Spinal cord (tissue), 10 donors: ENCODE results near the gene HIF3A. TPM values are rescaled to one million over a fixed set of nuclear protein-coding genes. Genes with fewer than 3 reads are reported as not detected.

Source experiments
- DNase-seq, 6 donors: peaks; one replicate each; pipeline versions ENCODE4 v3.0.0 to v3.0.0-alpha.2; 2013 to 2015; ENCODE audit warnings: low spot score in 6 of 6, low read depth in 4 of 6
- H3K27ac ChIP-seq: one replicate; pipeline ENCODE4 v1.5.1; 2013; ENCODE audit warnings: low read depth, low read length, control low read depth
- H3K27me3 ChIP-seq: one replicate; pipeline ENCODE4 v1.6.1; 2013; ENCODE audit warnings: low read length; ENCODE audit not compliant: control insufficient read depth, insufficient read depth
- H3K36me3 ChIP-seq: one replicate; pipeline ENCODE4 v1.6.1; 2013; ENCODE audit warnings: low read length; ENCODE audit not compliant: control insufficient read depth, insufficient read depth
- H3K4me1 ChIP-seq: one replicate; pipeline ENCODE4 v1.6.1; 2013; ENCODE audit warnings: low read length; ENCODE audit not compliant: control insufficient read depth, insufficient read depth
- H3K4me3 ChIP-seq: one replicate; pipeline ENCODE4 v1.5.1; 2013; ENCODE audit warnings: low read depth, low read length, control low read depth
- H3K9me3 ChIP-seq: one replicate; pipeline ENCODE4 v1.6.1; 2013; ENCODE audit warnings: low read length; ENCODE audit not compliant: control insufficient read depth, insufficient read depth
- WGBS: methylation state at CpG from one replicate; pipeline ENCODE4 v1.1.5; 2013; ENCODE audit warnings: missing lambda C conversion rate; ENCODE audit not compliant: insufficient coverage; 5-methylcytosine and 5-hydroxymethylcytosine counted together
- polyA plus RNA-seq, 2 donors: library from polyadenylated mRNA; unstranded; fragments of 120-200 nt; gene quantifications; one replicate each; pipeline ENCODE4 v1.2.1, GENCODE V29; 2013; ENCODE audit not compliant: insufficient read length in 2 of 2
- total RNA-seq, 2 donors: library from RNA; depleted of rRNA in 1 of 2; stranded (reverse); fragments of 120-200 nt in 1 of 2; fragments of >200 nt in 1 of 2; gene quantifications; one replicate each; pipeline versions ENCODE4 v1.2.3 to v1.2.4, GENCODE V29; 2013 to 2014
- donor health status: healthy.

HIF3A gene
- total and polyA plus RNA-seq, 4 donors, result 16.9 to 93.8 (median 42.6) TPM

DNA sequence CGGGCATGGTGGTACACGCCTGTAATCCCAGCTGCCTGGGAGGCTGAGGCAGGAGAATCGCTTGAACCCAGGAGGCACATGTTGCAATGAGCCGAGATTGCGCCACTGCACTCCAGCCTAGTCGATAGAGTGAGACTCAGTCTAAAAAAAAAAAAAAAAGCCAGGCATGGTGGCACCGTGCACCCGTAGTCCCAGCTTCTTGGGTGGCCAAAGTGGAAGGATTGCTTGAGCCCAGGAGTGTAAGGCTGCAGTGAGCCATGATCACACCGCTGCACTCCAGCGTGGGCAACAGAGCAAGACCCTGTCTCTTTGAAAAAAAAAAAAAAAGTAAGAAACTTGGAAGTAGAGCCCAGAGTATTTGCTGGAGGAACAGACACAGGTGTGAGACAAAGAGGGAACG is 88.8 kb downstream of the HIF3A start:
- DNase-seq, result no peak
- H3K27me3 ChIP-seq, result no peaks in the 10 kb centered on the region
- no peak overlapping the region for H3K4me3 ChIP-seq
- peaks cover 4% of the 10 kb centered on the region for H3K4me1 ChIP-seq
- 94% methylated on average over 11 of the region's 11 CpGs for WGBS
- H3K27ac ChIP-seq, result no peak overlapping the region
- peaks cover 89% of the 10 kb centered on the region for H3K36me3 ChIP-seq
- H3K9me3 ChIP-seq, result no peaks in the 10 kb centered on the region

DNA sequence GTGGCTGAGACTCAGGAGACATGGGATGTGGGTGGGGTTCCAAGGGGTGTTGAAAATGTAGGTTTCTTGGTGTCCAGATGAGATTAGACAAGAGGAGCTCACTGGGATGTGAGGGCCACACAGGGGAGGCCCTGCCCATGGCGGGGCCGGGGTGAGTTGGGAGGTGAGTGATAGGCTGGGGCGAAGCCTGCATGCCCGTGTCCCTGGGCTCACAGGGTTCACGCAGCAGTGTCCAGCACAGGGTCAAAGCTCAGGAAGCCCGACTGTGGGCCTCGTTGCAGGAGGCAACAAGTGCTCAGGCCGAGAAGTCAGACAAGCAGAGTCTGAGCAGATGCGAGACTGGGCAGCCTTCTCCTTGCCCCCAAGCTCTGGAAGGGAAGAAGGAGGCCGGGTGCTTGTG is 89.3 kb downstream of the HIF3A start:
- Histone ChIP-seq H3K27me3 (no peaks in the 10 kb centered on the region), H3K4me3 (no peak overlapping the region), H3K4me1 (peaks cover 5% of the 10 kb centered on the region), H3K36me3 (peaks cover 94% of the 10 kb centered on the region), H3K9me3 (no peaks in the 10 kb centered on the region), H3K27ac (no peak overlapping the region)
- WGBS, result 95% methylated on average over 10 of the region's 10 CpGs
- no peak for DNase-seq

DNA sequence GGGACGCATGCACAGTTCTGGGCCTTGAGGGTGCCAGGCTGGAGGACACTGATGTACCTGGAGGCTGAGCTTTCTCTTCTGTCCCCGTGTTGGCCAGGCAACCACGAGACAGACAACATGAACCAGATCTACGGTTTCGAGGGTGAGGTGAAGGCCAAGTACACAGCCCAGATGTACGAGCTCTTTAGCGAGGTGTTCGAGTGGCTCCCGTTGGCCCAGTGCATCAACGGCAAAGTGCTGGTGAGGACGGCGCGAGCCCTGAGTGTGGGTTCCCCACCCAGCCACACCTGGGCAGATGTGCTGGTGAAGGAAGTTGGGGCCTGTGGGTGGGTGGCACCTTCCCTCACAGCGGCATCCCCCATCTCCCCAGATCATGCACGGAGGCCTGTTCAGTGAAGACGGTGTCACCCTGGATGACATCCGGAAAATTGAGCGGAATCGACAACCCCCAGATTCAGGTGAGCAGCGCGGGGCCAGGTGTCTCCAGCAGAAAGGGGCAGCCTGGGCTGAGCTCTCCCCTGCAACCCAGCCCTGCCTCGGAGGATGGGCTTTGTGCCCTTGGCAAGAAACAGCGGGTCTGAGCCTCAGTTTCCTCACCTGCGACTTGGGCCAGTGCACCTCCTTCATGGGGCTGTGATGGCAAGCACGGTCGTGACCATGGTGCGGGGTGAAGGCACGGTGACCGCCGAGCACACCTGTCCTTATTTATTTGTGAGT is 90.3 kb downstream of the HIF3A start:
- no peak for DNase-seq
- H3K36me3 ChIP-seq, result peaks cover 94% of the 10 kb centered on the region
- WGBS, result 94% methylated on average over 29 of the region's 30 CpGs
- H3K4me3 ChIP-seq, result no peak overlapping the region
- no peaks in the 10 kb centered on the region for H3K27me3 ChIP-seq
- H3K27ac ChIP-seq, result no peak overlapping the region
- H3K9me3 ChIP-seq, result no peaks in the 10 kb centered on the region
- peaks cover 11% of the 10 kb centered on the region for H3K4me1 ChIP-seq

DNA sequence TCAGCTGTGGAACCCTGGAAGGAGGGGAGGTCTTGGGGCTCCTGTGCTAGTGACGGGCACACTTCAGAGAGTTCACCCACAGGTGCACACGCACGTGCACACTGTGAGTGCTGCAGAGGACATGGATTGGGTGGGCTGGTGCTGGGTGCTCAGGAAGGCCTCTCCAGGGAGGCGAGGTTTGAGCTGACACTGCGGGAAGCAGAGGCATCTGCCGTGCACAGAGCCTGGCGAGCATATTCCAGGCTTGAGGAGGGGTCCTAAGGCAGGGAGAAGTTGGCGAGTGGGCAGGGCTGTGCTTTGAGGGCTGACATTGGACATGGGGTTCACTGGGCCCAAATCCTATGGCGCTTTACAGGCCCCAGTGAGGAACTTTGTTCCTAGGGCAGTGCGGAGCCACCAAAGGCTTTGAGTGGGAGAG is 90.9 kb downstream of the HIF3A start:
- 98% methylated on average over 10 of the region's 10 CpGs for WGBS
- Histone ChIP-seq H3K4me3 (no peak overlapping the region), H3K36me3 (peaks cover 96% of the 10 kb centered on the region), H3K4me1 (peaks cover 16% of the 10 kb centered on the region), H3K9me3 (no peaks in the 10 kb centered on the region), H3K27me3 (no peaks in the 10 kb centered on the region), H3K27ac (no peak overlapping the region)
- no peak for DNase-seq

DNA sequence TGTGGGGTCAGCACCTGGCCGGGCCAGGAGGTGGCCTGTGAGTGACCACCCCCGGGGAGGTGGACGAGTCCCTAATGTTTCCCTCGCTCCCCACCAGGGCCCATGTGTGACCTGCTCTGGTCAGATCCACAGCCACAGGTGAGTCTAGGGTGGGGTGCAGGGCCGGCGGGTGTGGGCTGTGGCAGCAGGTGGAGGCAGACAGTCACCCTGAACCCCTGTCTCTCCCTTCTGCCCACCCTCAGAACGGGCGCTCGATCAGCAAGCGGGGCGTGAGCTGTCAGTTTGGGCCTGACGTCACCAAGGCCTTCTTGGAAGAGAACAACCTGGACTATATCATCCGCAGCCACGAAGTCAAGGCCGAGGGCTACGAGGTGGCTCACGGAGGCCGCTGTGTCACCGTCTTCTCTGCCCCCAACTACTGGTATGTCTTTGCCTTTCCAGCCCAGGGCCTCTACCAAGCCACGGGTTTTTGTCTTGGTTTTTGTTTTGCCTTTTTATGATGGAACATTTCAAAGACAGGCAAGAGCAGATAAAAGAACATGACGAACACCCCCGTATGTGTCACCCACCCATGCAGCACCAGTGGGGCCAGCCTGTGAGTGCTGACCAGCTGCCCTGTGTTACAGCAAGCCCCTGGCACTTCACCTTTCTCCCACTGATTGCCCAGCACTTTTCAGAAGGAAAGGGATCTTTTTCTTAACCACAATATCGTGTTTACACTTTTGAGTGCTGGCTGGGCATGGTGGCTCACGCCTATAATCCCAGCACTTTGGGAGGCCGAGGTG is 91.7 kb downstream of the HIF3A start:
- 95% methylated on average over 20 of the region's 25 CpGs for WGBS
- DNase-seq, result no peak
- Histone ChIP-seq H3K4me1 (peaks cover 16% of the 10 kb centered on the region), H3K4me3 (no peak overlapping the region), H3K9me3 (no peaks in the 10 kb centered on the region), H3K27me3 (no peaks in the 10 kb centered on the region), H3K36me3 (peaks cover 93% of the 10 kb centered on the region), H3K27ac (no peak overlapping the region)

DNA sequence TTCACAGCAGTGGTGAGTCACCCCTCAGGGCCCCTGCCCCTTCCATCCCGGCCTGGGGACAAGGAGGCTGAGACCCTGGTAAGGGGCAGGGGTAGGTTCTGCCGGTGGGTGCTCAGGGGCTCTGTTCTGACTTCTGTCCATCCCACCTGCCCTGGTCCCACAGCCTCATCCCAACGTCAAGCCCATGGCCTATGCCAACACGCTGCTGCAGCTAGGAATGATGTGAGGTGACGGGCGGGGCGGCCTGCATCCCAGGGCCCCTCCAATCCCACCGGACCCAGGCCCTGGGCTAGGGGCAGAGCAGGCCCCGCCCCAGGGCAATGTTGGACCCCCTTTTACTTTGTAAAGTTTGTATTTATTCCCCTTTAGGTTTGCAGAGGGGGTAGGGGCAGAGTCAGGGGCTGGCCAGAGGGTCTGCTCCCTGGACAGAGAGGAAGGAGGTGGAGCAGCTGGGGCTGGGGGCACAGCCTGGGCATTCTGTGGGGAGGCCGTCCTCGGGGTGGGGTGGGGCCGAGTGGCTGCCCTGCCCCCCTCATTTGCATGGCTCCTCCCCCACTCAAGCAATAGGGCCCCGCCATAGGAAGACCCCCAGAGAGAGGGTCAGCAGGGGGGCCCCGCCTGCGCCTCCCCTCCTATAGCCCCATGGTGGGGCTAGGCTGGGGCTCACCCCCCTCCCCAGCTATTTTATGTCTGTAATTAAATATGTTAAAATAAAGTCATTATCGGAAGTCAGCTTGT is 93.4 kb downstream of the HIF3A start:
- Histone ChIP-seq H3K36me3 (peaks cover 76% of the 10 kb centered on the region), H3K4me1 (peaks cover 19% of the 10 kb centered on the region), H3K27me3 (no peaks in the 10 kb centered on the region), H3K27ac (no peak overlapping the region), H3K9me3 (no peaks in the 10 kb centered on the region), H3K4me3 (no peak overlapping the region)
- no peak for DNase-seq
- 95% methylated on average over 9 of the region's 16 CpGs for WGBS

DNA sequence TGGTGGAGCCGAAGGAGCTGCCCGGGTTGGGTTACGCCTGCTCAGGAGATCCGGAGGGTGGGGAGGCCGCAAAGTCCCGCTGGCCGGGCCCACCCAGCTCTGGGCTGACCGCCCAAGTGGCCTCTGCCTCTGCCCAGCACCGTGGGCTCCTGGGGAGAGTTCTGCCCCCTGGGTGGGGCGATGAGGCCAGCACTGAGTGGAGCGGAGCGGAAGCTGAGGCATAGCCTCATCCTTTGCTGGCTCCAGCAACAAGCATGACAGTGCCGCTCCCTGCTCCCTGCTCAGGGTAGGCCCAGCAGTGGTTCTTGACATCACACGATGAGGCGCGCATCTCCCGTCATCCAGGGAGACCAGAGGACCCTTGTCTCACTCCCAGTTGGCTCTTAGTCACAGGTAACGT is 94.0 kb downstream of the HIF3A start:
- no peaks in the 10 kb centered on the region for H3K9me3 ChIP-seq
- no peak for DNase-seq
- peaks cover 21% of the 10 kb centered on the region for H3K4me1 ChIP-seq
- H3K27ac ChIP-seq, result no peak overlapping the region
- H3K4me3 ChIP-seq, result no peak overlapping the region
- no peaks in the 10 kb centered on the region for H3K27me3 ChIP-seq
- 91% methylated on average over 18 of the region's 18 CpGs for WGBS
- H3K36me3 ChIP-seq, result peaks cover 70% of the 10 kb centered on the region

DNA sequence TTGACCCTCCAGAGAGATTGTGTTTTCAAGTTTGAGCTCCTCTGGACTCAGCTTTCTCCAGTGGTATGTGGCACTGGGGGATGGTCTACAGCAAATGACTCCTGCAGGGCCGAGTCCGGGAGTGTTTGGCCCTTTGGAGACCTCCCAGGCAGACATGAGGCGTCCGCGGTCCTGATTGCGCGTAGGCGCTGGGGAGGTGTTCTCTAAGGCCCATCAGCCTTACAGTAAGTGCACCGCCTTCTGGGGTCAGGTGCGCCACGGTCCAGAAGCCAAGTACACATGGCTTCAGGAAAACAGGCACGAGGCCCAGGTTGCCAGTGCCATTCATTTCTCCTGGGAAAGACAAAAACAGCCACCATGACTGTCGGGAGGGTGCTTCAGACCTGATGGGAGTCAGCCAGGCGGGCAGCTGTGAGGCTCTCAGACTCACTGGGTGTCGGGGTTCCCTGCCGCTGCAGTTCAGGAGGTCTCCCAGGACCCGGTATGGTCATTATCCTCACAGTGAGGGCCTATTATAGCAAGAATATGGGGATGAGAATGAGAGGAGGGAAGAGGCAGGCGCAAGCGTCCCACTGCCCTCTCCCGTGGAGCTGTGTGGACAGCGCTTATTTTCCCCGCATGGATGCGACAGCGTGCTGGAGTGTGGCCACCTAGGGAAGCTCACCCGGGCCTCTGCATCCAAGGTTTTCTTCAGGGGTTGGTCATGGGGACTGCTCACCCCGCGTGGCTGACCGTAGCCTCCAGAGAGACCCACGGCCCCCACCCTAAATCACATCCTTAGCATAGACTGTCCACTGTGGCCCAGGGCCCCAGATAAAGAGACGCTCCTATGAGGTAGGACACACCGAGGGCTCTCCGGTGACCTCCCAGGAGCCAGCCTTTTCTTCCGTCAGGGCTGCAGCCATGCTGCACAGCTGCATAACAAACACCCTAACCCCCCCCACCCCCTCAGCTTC is 94.7 kb downstream of the HIF3A start:
- Histone ChIP-seq H3K27ac (peak overlapping the region; percentile 61), H3K4me3 (no peak overlapping the region), H3K9me3 (no peaks in the 10 kb centered on the region), H3K36me3 (peaks cover 63% of the 10 kb centered on the region), H3K4me1 (peaks cover 23% of the 10 kb centered on the region), H3K27me3 (no peaks in the 10 kb centered on the region)
- 78% methylated on average over 30 of the region's 33 CpGs for WGBS
- DNase-seq, result no peak
